Body of pancreas (tissue), 4 donors: ENCODE results near the gene PIEZO2. TPM values are rescaled to one million over a fixed set of nuclear protein-coding genes. Genes with fewer than 3 reads are reported as not detected.

Source experiments
- ATAC-seq: fragments of 150-250 bp; one replicate; pipeline ENCODE4 v1.9.1; 2016
- DNase-seq, 4 donors: peaks; one replicate each; pipeline ENCODE4 v3.0.0-alpha.2; 2019
- H3K27ac ChIP-seq, 4 donors: fragments of 200-600 bp; sonication (generic); 1 replicate in 3 of 4; 2 replicates in 1 of 4; pipeline versions ENCODE4 v1.5.1 to v1.6.1; 2016 to 2019; ENCODE audit warnings: mild to moderate bottlenecking in 1 of 4, mixed read lengths in 1 of 4, moderate library complexity in 1 of 4
- H3K27me3 ChIP-seq, 2 donors: fragments of 200-600 bp; sonication (generic); one replicate each; pipeline ENCODE4 v1.6.0; 2016; ENCODE audit warnings: mild to moderate bottlenecking in 1 of 2
- H3K36me3 ChIP-seq, 2 donors: fragments of 200-600 bp; sonication (generic); replicated peaks in 1 of 2; 2 replicates each; pipeline ENCODE4 v1.5.1; 2016; ENCODE audit warnings: low read depth in 2 of 2; ENCODE audit not compliant: insufficient read depth in 1 of 2
- H3K4me1 ChIP-seq: fragments of 200-600 bp; sonication (generic); one replicate; pipeline ENCODE4 v1.6.0; 2016
- H3K4me3 ChIP-seq, 2 donors: fragments of 200-600 bp; sonication (generic); 1 replicate in 1 of 2; 2 replicates in 1 of 2; pipeline ENCODE4 v1.5.1; 2016 to 2019
- H3K9me3 ChIP-seq, 3 donors: fragments of 200-600 bp; sonication (generic); 1 replicate in 2 of 3; 2 replicates in 1 of 3; pipeline ENCODE4 v1.5.1; 2016
- POLR2A ChIP-seq, 3 donors: fragments of 450-650 bp; IDR thresholded peaks; one replicate each; pipeline ENCODE4 v1.6.1; 2016; ENCODE audit warnings: antibody characterized with exemption in 3 of 3, mild to moderate bottlenecking in 2 of 3
- WGBS, 2 donors: methylation state at CpG; one replicate each; pipeline ENCODE4 v1.1.5; 2017; 5-methylcytosine and 5-hydroxymethylcytosine counted together
- intact Hi-C: fragments of 100-400 bp; cut with DNase I; formaldehyde crosslinking; loops from one replicate; pipeline ENCODE4 v1.15.1; 2023
- total RNA-seq, 2 donors: library from RNA; depleted of rRNA; stranded (reverse); fragments of >200 nt; gene quantifications; one replicate each; pipeline ENCODE4 v1.1.0, GENCODE V29; 2016
- TF ChIP-seq, protein P1 (sequence below), 7 experiments: fragments of 450-650 bp in 4 of 7; fragments of 200-600 bp in 3 of 7; sonication (generic) in 3 of 7; IDR thresholded peaks; one replicate each; pipeline ENCODE4 v1.5.1; 2016 to 2019; ENCODE audit warnings: antibody characterized with exemption in 7 of 7

The PIEZO2 gene
- total RNA-seq, 2 donors from 2014 or later = 0.33 to 40.7 TPM

DNA sequence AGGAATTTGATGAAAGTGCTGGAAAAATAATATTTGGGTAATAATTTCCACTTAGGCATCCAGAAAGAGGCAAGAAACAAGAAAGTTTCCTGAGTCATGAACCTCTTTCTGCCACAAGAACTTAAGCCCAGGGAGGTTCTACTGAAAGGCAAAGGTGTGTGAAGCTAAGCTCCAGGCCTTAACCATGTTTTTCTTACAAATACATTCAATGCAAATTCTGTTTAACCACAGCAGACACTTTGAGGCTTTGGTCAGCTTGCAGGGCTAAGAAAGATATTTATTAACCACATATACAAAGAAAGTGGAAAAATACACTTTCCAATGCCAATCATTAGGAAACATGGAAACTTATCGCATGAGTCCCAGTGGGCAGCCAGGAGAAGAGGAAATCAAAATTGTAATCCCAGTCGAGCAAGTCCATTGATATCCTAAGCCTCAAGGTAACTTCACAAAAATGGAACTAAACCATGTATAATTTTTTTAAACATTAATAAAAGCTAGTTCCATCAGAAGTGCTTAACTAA is 68.3 kb downstream of the PIEZO2 start:
- Histone ChIP-seq H3K27me3 (no peaks in the 10 kb centered on the region), H3K9me3 (no peaks in the 10 kb centered on the region), H3K4me3 (no peak overlapping the region), H3K36me3 (no peaks in the 10 kb centered on the region), H3K27ac (no peak overlapping the region), H3K4me1 (no peaks in the 10 kb centered on the region)
- DNase-seq = no peak
- WGBS, 2 donors = 24 to 36% methylated on average over 2 of the region's 2 CpGs
- no peak for TF ChIP-seq POLR2A (IDR thresholded peaks at IDR 0.05)
- TF ChIP-seq, protein P1, sequence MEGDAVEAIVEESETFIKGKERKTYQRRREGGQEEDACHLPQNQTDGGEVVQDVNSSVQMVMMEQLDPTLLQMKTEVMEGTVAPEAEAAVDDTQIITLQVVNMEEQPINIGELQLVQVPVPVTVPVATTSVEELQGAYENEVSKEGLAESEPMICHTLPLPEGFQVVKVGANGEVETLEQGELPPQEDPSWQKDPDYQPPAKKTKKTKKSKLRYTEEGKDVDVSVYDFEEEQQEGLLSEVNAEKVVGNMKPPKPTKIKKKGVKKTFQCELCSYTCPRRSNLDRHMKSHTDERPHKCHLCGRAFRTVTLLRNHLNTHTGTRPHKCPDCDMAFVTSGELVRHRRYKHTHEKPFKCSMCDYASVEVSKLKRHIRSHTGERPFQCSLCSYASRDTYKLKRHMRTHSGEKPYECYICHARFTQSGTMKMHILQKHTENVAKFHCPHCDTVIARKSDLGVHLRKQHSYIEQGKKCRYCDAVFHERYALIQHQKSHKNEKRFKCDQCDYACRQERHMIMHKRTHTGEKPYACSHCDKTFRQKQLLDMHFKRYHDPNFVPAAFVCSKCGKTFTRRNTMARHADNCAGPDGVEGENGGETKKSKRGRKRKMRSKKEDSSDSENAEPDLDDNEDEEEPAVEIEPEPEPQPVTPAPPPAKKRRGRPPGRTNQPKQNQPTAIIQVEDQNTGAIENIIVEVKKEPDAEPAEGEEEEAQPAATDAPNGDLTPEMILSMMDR (IDR thresholded peaks at IDR 0.05) = no peak
- no peak for ATAC-seq
- intact Hi-C loops = no loop called here

DNA sequence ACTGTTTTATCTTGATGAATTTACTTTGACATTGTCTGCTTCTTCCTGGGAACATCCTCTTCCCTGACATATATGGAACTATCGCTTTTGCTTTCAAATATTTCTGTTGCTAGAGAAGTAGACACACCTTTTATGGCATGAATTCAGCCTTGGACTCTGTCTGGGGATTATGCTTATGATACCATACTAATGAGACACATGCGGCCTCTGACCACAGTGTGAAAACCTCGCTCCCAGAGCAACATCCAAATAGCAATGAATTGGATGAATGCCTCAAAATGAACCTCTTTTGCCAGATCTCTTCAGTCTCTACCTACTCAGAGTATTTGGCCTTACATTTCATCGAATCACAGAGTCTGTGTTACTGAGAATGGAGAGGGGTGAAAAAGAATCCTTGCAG is 70.9 kb downstream of the PIEZO2 start:
- ATAC-seq (no peak), DNase-seq (no peak)
- Histone ChIP-seq H3K4me3 (no peak overlapping the region), H3K27me3 (no peaks in the 10 kb centered on the region), H3K27ac (no peak overlapping the region), H3K36me3 (no peaks in the 10 kb centered on the region), H3K4me1 (no peaks in the 10 kb centered on the region), H3K9me3 (no peaks in the 10 kb centered on the region)
- WGBS, 2 donors = 74 to 76% methylated on average over 4 of the region's 4 CpGs
- TF ChIP-seq, protein P1 (IDR thresholded peaks at IDR 0.05) = no peak
- intact Hi-C loops = no loop called here

DNA sequence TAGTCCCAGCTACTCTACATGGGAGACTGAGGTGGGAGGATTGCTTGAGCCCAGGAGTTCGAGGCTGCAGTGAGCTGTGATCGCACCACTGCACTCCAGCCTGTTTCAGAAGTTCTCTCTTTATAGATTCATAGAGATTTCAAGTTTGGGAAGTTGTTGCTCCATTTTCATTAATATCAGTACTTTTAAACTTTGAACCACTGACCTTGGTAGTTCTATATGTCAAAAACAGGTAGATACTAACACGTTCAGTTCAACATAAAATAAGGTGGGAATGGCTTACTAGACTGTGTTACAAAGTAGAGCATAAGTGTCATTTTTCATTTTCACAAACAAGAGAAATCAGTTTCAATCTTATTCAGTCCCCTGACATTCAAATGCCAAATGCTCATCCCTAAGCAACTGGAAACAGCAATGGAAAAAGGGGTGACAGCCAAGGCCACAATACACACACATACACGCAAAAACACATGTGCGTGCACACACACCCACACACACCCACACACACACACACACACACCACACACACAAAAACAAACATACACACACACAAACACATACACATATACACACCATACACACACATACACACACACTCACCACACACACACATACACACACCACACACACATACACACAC is 71.7 kb downstream of the PIEZO2 start:
- no peak overlapping the region for H3K4me3 ChIP-seq
- no peaks in the 10 kb centered on the region for H3K27me3 ChIP-seq
- 46 to 66% methylated on average over 5 of the region's 5 CpGs for WGBS, 2 donors
- no peak for DNase-seq
- H3K4me1 ChIP-seq = no peaks in the 10 kb centered on the region
- ATAC-seq = no peak
- H3K36me3 ChIP-seq = no peaks in the 10 kb centered on the region
- H3K27ac ChIP-seq = no peak overlapping the region
- TF ChIP-seq POLR2A (IDR thresholded peaks at IDR 0.05) = no peak
- TF ChIP-seq, protein P1 (IDR thresholded peaks at IDR 0.05) = no peak
- intact Hi-C loops = no loop called here
- no peaks in the 10 kb centered on the region for H3K9me3 ChIP-seq

DNA sequence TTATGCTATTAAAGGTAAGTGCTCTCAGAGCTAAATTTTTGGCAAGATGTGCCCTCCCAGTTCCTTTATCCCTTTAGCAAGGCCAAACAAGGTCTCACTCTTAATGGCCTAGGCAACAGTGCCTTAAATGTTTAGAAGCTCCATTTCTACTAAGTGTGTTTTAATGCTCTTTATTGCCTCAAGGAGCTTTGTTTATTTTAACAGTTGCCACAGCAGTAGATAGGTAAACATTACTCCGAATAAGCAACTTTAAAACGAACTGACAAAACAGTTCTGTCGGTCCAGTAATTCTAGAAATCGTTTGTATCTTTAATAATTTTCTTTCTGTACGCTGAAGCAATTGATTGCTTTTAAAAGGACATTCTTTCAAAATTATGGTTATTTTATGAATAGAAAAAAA is 74.5 kb downstream of the PIEZO2 start:
- Histone ChIP-seq H3K4me3 (no peak overlapping the region), H3K36me3 (no peaks in the 10 kb centered on the region), H3K27me3 (no peaks in the 10 kb centered on the region), H3K9me3 (no peaks in the 10 kb centered on the region), H3K27ac (no peak overlapping the region), H3K4me1 (no peaks in the 10 kb centered on the region)
- WGBS, 2 donors = 34 to 37% methylated on average over 5 of the region's 5 CpGs
- intact Hi-C loops = no loop called here
- TF ChIP-seq POLR2A (IDR thresholded peaks at IDR 0.05) = no peak
- DNase-seq = no peak
- no peak for ATAC-seq

DNA sequence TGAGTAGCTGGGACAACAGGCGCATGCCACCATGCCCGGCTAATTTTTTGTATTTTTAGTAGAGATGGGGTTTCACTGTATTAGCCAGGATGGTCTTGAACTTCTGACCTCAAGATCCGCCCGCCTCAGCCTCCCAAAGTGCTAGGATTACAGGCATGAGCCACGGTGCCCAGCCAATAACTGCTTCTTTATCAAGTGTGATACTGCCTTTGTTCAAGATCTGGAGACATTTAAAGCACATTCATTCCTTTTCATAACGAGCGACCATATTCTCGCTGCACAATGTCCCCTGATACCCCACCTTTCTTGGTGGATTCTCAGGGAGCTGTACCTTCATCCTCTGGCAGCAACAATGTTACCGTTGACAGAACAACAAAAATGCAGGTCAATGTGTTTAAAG is 75.4 kb downstream of the PIEZO2 start:
- ATAC-seq (no peak), DNase-seq (no peak)
- 71 to 81% methylated on average over 9 of the region's 9 CpGs for whole genome bisulfite sequencing, 2 donors
- H3K9me3 ChIP-seq = no peaks in the 10 kb centered on the region
- H3K27ac ChIP-seq = no peak overlapping the region
- intact Hi-C loops = no loop called here
- H3K4me3 ChIP-seq = no peak overlapping the region
- no peaks in the 10 kb centered on the region for H3K27me3 ChIP-seq
- H3K36me3 ChIP-seq = no peaks in the 10 kb centered on the region
- no peak for TF ChIP-seq POLR2A (IDR thresholded peaks at IDR 0.05)
- TF ChIP-seq, protein P1 (IDR thresholded peaks at IDR 0.05) = no peak
- H3K4me1 ChIP-seq = no peaks in the 10 kb centered on the region
